ENCODE data around the gene ATP6V0E1.

The ATP6V0E1 gene

DNA sequence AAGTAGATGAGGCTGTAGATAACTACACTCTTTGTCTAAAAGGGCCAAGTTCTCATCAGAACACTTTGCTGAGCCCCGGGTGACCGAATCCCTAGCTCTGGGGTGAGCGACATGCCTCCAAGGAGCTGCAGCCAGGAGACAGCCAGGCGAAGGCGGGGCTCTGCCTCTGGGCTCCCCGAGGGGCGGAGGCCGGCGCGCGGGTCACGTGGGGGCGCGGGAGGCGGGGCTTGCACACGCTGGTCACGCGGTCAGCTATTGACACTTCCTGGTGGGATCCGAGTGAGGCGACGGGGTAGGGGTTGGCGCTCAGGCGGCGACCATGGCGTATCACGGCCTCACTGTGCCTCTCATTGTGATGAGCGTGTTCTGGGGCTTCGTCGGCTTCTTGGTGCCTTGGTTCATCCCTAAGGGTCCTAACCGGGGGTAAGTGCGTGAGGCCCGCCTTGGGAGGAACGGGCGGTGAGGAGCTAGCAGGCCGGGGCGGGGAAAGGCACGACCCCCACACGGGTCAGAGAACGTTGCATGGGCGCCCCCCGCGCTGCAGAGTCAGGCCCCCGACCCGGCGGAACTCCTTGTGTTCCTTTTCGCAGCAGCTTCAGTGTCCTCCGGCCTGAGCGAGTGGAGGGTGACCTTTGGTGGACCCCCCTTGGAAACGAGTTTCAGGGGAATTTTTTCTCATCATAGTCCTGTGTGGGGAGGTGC, at the start of gene ATP6V0E1:
Gene ATP6V0E1, plus strand, starts transcription at position 230 of the 702 bp plus-strand sequence. Its CDS starts 90 bp downstream, at position 320.
- DNase-seq, result peak; percentile 90 to 94

DNA sequence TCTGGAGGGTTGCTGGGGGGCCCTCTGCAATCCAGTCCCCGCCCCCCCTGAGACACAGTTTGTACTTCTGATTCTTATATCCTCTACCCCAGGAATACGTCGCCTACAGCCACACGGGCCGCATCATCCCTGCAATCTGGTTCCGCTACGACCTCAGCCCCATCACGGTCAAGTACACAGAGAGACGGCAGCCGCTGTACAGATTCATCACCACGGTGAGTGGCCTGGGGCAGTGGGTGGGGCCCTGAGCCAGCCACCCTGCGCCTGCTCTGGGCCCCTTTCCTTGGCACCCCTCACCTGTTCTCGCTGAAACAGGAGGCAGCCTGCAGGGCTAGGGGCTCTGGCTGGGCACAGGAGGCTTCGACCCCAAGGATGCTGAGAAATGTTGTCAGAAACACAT, 48.5 kb upstream of the ATP6V0E1 start:
- no peak for DNase-seq

DNA sequence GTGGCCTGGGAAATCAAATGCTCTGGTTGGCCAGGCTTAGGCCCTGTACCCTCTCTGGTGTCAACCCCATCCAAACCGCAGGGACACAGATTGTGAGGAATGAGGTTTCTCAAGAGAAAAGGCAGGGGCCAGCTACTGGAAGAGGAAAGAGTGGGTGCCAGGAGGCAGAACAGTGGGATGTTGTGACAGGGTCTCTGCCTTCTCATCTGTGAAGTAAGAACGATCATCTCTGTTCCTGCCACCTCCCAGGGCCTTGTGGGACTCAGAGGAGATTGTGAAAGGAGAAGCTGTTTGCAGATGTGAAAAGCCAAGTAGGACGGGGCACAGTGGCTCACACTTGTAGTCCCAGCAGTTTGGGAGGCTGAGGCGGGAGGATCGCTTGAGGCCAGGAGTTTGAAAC, 47.2 kb upstream of the ATP6V0E1 start:
- no peak for DNase-seq

DNA sequence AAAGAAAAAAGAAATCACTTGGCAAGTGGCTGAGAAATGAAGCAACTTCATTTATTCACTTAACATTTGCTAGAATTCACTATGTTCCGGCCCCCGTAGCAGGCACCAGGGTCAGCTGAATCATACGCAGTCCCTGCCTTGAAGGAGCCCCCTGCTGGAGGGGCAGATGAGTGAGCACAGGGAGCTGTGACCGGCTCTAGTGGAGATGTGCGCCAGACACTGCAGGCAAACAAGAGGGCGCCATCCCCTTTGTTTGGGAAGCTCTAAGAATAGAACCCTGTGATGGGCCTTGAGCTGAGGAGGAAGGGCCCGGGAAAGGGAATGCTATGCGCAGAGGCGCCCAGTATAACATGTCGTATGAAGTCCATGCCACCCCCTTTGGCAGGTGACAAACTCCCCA, 44.5 kb upstream of the ATP6V0E1 start:
- DNase-seq, result no peak

DNA sequence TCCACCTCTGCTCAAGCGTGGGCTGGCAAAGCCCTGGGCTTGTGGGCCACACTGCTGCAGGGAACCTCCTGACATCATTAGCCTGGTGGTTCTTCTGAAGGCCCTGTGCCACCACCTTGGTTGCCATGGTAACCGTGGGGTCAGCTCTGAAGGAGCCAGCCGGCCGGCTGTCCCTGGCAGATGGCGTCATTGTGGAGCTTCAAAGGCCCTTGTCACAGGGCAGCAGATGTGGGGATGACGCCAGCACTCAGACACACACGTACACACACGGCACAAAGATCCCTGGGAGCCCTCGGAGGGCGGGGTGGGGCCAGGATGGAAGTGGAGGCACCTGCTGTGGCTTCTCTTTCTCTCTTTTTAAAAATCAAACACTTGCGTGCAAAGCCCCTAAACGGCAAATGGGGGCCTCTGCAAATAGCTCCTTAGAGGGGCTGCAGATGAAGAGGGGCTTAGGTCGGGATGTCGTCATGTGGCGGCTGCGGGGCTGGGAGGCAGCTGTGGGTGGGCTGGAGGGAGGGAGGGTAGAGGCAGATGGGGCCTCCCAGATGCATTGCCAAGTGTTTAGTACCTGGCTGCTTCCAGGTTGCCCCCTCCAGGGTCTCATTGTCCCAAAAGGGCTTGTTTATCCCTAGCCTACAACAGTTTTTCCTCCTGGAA, 43.8 kb upstream of the ATP6V0E1 start:
- no peak for DNase-seq

DNA sequence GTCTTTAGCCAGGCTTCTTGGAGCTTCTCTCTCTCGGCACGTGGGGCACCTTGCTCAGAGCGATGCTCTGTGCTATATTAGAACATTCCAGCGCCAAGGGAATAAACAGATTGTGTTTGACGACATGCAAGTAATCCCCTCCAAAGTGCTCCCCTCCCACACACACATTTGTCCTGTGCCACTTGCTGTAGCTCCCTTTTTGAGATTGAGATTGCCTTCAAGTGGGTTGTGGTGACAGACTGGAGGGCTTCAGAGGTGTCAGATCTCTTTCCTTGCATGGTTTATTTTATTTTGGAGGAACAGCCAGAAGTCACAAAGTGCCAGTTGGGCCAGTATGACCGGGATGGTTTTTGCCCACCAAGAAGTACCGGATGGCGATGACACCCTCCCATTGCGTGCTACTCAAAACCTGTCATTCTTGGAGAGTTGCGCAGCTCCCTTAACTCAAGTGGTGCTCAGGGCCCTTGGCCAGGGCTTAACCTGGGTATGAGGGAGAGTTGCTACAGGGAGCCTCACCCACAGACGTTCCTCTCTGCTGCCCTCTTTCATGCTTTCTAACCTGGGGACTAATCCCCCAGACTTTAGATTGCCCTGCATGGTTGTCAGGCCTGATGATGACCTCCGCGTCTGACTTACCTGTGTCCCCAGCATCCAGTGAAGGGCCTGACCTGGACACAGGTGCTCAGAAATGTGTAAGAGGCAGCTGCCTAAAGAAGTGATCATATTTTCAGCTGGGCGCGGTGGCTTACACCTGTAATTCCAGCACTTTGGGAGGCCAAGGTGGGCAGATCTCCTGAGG, 43.1 kb upstream of the ATP6V0E1 start:
- no peak for DNase-seq

DNA sequence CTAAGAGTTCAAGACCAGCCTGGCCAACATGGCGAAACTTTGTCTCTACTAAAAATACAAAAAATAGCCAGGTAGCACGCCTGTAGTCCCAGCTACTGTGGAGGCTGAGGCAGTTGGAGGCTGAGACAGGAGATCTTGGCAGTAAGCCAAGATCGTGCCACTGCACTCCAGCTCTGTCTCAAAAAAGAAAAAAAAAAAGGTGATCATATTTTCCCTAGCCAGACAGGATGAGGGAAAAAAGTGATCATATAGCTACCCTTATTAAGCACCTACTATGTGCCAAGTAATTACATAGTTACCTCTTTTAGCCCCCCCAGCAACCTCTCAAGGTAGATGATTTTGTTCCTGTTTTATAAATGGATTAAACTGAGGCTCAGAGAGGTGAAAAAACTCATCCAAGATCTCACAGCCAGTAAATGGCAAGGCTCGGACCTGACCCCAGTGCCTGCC, 42.5 kb upstream of the ATP6V0E1 start:
- no peak for DNase-seq

DNA sequence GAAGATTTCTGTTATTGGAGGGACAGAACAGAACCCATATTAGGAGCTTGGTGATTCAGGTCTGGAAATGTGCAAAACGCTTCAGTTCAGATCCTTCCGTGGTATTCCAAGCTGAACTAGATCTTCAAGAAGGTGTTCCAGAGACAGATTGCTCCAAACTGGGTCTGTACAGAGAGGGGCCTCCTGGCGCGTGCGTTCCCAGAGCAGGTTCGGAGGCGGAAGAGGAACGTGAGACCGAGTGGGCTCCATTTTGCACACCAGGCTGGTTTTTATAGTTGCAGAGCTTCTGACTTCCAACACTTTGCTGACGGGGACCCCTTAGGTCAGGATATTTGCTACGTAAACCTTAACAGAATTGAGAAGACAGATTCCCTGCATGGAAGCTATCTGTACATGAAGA, 41.0 kb upstream of the ATP6V0E1 start:
- no peak for DNase-seq

DNA sequence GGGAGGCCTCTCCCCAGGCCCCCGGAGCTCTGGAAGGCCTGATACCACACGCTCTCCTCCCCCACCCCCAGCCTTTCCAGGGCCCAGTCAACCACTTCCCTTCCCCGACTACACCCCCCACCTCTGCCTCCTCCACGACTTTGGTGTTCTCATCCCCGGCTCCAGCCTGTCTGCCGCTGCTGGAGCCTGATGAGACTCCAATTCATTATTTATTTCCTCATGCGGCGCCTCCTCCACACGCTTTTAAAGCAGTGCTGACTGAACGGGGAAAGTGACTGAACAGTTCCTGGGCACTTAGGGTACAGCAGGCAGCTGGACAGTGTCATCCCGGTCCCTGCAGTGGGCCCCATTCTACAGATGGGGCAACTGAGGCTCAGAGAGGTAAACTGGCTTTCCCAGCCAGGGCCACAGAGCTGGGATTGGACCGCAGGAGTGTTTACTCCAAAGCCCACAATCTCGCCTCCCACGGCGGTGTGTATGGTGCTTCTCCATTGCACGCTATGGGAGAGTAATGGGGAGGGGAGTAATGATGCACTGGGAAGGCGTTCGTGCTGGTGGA, 40.2 kb upstream of the ATP6V0E1 start:
- no peak for DNase-seq

DNA sequence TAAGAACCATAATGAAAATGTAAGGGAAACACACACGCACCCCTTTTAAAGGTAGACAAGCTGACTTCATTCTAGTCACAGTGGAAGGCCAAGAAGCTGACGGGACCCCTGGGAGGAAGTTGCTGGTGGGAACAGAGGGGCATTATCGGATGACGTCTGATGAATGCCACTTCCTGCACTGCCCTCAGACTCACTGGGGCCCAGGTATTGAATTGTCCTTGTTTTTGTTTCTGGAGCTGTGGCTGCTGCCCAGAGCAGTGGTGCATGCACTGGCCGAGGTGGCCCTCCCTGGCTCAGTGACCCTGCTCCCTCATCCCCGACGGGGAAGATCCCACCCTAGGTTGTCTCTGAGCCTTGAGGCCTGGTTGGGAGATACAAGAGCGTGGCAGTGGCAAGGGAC, 39.7 kb upstream of the ATP6V0E1 start:
- no peak for DNase-seq

DNA sequence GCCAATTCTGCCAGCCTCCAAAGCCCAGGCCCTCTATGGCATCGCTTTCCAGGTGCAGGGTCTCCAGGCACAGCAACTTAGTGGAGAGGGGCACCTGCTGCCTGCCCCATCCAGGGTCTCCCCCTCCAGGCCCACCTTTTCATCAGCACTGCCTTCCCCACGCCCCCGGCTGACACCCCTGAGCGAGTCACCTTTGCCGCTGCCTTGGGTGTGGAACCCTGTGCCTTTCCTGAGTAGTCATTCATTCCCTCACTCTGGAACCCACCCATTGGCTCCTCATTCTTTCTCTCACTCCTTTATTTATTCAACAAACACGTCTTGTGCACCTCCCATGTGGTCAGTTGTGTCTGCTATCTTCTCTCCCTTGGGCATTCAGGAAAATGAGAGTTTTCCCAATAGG, 38.8 kb upstream of the ATP6V0E1 start:
- no peak for DNase-seq

DNA sequence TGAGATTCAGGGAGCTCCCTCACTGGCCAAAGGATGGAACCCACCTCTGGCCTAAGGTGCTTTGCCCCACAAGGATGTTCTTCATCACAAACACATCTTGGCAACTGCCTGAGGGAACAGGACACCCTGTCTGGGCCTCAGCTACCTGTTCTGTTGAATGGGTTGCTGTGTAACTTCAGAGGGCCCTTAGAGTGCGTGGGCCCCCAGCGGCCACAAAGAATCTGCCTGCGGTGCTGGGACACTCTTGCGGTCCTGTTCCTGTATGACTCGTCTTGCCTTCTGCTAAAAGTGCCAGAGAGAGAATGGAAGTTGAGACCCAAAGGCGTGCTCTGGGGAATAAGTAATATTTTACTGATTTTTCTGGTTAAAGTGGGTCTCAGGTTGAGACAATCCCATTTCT, 38.4 kb upstream of the ATP6V0E1 start:
- no peak for DNase-seq

DNA sequence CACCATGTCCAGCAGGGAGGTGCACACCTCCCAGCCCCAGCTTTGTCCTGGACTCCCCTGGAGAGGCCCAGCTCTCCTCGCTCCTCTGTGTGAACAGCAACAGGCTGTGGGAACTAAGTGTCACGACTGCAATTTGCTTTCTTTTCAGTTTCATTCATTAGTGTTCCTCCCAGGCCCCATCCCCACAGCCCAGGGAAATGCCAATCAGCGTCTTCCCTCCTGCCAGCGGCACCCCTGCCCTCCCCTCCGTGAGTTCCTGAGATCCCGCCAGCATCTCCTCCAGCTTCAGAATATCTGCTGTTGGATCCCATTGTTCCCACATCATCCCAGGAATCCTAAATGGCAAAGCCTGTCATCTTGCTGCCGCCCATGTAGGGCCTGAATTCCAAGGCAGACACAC, 37.4 kb upstream of the ATP6V0E1 start:
- no peak for DNase-seq

DNA sequence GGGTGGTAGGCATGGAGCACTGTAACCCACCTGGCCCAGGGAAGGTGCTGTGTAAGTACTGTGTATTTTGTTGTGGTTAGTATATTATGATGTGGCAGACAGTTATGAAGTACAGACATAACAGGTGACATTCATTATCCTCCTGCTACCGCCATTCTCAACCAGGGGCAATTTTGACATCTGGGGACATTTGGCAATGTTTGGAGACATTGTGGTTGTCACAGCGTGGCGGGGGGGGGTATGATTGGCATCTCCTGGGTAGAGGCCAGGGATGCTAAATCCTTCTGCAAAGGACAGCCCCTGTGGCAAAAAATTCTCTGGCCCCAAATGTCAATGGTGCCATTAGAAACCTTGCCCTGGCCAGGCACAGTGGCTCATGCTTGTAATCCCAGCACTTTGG, 34.1 kb upstream of the ATP6V0E1 start:
- no peak for DNase-seq

DNA sequence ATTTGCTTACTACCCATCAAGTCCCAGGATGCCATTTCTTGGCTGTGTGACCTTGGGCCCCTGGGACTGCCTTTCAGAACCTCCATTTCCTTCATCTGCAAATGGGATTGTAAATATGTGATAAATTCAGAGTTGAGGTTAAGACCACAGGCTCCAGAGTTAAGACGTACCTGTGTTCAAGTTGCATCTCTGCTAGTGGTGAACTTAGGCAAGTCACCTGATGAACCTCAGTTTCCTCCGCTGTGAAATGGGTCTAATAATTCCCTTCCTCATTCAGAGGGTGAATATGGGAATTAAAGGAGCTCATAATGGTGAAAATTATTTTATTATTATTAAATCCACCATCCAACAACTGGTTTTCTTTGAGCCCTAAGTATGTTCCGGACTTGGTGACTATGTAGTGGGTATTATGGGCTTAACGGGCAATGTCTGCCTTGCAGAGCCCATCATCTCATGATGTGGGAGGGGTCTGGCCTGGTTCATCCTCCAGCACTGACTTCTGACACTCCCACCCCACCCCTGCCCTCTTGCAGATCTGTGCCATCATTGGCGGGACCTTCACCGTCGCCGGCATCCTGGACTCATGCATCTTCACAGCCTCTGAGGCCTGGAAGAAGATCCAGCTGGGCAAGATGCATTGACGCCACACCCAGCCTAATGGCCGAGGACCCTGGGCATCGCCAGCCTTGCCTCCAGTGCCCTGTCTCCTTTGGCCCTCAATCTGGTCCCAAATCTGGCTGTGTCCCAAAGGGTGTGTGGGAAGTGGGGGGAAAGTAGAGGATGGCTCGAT, 33.2 kb upstream of the ATP6V0E1 start:
- DNase-seq, result no peak

DNA sequence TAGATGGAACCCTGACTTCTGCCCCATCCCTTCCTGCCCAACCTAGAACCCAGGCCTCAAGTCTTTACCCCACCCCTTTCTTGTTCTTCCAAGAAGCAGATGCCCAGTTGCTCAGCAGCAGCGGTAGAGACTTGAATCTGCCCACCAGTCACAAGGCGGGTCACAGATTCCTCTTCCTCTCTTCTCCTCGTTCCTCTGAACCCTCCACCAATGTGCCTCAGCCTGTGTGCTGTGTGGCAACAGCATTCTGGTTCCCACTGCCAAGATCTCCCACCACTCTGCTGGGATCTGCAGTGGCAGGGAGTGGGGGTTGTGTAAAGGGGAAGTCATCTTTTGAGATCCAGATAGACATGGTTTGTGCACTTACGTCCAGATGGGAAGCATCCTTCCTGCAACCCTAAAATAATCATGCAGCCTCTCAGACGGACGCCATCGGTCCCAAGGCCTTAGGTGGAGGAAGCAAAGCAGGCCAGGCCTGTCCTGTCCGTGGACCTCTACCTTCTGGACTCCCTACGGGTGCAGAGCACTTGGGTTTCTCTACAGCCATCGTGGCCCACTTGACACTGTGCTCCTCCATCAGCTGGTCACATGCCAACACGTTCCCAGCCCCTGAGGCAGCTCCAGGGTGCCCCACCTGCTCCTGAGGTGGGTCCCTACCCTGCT, 32.1 kb upstream of the ATP6V0E1 start:
- DNase-seq, result no peak

DNA sequence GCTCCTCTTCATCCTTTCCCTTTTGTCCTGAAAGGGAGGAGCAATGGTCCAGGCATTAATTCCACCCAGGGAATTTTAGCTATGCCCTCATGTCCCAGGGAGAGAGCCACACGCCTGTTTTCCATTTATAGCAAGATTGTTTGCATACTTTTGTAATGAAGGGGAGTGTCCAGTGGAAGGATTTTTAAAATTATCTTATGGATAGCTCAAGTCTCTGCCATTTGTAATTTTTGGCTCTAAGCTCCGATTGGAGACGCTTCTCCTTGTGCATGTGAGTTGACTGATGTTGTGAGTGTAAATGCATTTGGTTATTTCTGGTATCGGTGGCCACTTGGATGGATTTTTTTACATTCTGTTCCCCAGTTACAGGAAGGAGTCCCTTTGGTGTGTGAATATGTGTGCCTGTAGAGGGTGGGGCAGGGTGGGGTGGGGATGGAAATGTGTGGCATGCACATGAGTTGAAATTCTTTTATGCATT, 31.5 kb upstream of the ATP6V0E1 start:
- no peak for DNase-seq

DNA sequence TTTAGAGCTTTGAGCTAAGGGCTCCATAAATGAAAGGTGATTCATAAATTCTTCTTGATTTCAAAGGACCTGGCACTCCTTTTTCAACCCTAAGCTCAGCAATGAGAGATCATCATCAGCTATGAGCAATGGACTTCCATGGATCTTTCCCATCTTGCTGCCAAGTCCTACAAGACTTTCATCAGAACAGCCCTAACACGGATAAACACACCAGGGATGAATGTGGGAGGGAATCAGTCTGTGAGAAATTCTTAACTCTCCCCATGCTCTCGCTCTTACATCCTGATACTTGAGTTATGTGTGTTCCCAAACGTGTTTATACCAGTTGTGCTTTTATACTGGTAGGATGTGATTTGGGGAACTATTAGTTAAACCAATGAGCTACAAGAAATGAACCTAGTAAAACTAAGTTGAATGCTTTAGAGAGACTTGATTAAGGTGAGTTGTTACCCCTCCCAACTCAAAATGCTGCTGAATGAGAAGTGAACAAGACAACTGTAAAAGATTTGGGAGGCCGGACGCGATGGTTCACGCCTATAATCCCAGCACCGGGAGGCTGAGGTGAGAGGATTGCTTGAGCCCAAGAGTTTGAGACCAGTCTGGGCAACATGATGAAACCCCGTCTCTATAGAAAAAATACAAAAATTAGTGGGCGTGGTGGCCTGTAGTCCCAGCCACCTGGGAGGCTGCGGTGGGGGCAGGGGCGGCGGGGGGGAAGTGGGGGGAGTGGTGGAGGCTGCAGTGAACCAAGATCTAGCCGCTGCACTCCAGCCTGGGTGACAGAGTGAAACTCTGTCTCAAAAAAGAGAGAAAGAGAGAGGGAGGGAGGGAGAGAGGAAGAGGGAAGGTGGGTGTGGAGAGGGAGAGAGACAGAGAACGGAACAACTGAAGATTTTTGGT, 29.5 kb upstream of the ATP6V0E1 start:
- no peak for DNase-seq

DNA sequence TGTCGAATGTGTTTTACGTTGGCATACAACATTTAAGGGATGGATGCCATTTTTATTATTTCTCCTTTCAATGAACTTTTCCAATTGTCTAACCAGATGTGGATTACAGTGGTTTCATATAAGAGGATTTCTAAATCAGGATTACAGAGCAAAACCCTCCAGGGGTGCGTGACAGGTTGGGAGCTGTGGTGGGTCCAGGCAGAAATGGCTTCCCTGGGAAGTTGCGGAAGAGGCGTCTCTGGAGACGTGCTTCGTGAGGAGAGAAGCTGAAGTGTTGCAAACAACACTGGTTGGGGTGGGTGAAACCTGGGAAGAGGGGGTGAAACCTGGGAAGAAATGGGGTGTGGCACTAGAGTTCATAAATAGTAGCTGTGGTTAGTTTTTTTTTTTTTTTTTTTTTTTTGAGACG, 28.8 kb upstream of the ATP6V0E1 start:
- no peak for DNase-seq

DNA sequence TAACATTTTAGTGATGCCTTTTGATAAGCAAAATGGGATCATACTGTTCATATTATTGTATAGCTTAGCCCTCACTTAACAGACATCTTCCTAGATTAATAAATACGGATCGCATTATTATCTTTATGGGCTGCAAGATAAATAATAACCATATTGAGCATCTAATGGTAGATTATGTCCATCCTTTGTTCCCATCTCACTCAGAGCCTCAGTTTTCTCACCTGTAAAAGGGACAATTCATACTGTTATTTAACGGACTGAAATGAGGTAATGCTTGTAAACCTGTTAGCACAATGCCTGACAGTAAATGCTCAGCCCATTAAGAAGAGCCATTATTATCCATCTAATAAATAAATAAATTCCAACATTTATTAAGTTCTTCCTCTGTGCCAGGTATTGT, 27.3 kb upstream of the ATP6V0E1 start:
- no peak for DNase-seq

DNA sequence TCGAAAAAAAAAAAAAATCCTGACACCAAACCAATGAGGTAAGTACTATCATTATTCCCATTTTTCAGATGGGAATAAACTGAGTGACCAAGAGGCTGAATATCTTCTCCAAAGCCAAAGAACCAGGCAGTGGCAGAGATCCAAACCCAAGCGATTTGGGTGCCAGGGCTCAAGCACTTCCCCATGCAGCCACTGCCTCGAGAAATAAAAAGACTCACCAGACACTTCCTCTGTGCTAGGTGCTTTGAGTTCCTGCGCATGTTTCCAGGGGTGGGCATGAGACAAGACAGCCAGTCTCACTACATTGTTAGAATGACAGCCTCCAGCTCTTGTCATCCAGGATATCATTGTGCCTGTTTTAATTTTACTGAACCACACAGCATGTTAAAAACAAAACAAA, 26.6 kb upstream of the ATP6V0E1 start:
- peak in 1 of 2 donors; percentile 23 for DNase-seq

Measured in hippocampal formation (tissue), 2 donors.